Frontal cortex (tissue), 4 donors: ENCODE measurements around the gene TENM4. TPM values are rescaled to one million over a fixed set of nuclear protein-coding genes. Genes with fewer than 3 reads are reported as not detected.

Experiments
- DNase-seq, 2 donors: peaks; one replicate each; pipeline ENCODE4 v3.0.0; 2012; ENCODE audit warnings: low spot score in 2 of 2
- FAIRE-seq: peaks from 2 replicates; lab custom pipeline; 2012; peaks lifted over from hg19 to GRCh38; lab: Jason Lieb, UNC
- total RNA-seq: library from RNA; depleted of rRNA; stranded (reverse); fragments of >200 nt; gene quantifications from one replicate; pipeline ENCODE4 v1.2.3, GENCODE V29; 2014
- donor health status: control.
- donor health status: control.
- donor health status: control.

Gene TENM4
- total RNA-seq, 1 donor from 2014 or later, result 55.0 TPM

DNA sequence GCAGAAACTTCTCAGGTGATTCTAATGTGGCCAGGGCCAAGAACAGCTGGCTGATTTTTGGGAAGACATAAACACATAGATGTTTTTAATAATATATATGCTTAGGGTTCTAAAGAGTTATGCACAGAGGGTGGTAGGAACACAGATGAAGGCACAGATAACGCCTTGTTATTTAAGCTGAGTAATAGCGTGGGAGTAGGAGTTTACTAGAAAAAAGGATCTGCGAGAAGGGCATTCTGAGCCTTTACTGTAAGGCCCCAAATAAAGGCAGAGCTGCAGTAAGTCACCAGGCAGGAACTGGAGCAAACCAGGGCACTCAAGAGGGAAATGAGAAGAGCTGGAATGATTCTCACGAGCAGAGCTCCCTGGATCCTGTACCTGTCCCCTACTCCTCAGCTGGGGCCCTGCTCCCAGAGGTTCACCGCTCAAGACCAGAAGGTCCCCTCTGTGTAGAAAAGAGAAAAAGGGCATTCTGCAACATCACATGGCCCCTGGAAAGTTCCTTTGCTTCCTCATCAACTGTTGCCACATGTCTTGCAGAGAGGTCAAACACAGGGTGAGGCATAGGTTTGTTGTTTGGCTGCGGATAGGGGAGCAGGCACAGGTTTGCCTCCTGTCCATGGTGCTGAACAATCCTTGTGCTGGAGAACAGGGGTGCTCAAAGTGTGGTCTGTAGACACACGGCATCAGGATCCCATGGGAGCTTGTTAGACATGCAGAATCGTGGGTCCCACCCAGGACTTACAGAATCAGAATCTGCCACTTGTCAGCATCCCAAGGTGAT is 125.7 kb downstream of the TENM4 start:
- FAIRE-seq (no peak), DNase-seq (no peak)

GRCh38 chr11:79313530-79313913 is 127.3 kb downstream of the TENM4 start:
- DNase-seq (peak in 1 of 2 donors; percentile 28), FAIRE-seq (no peak)

- DNase-seq, result no peak
- no peak for FAIRE-seq
Measured at GRCh38 chr11:79312617-79313529, 128.0 kb downstream of the TENM4 start.

DNA sequence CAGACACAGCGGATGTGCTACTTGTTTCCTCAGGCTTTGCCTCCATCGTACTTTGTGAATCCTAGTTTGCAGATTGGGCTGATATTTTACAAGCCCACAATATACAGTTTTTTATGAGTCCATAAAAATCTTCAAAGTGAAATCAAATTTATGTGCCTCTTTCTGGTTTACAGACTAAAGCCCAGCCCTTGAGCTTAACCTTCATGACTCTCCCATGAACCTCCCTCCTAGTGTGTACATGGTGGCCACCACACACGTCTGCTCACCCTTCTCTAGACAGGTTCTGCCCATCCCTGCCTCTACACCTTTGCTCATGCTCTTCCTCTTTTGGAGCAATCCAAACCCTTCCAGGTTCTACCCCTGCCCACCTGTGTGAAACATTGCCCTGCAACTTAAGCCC is 129.4 kb downstream of the TENM4 start:
- FAIRE-seq, result no peak

DNA sequence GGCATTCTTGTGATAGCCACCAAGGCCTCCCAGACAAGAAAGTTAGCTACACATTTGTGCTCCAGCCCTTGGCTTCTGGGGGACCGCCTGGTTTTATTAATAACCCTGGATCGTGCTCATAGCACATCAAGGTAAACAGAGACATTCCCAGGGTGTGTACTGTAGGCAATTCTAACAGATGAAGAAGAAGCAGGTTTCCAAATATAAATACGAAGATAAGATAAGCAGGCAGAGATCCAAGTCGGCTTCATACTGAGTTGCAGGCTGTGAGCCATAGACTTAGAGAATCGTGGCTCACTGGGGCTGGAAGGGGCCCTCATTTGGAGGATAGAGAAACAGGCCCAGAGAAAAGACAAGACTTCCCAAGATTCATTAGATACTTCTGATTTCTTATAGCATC is 131.4 kb downstream of the TENM4 start:
- no peak for FAIRE-seq
- DNase-seq, result no peak

More for the DNA sequence above, 129.4 kb downstream of the TENM4 start:
- no peak for DNase-seq

DNA sequence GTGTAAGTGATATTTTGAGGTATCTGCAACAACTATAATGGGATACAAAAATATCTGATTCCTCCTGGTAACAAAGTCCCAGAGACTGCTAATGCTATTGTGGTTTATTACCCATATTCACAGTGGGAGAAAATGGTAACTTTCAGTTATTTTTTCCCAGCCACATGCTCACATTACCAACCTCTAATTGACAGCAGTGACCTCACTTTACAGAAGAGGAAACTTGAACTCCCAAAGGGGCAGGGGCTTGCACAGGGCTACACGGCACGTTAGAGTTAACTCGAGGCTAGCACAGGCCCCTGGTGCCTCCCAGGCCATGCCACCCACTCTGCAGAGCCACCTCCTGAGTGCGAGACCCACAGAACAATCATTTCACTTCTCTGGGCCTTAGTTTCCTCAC is 132.4 kb downstream of the TENM4 start:
- no peak for FAIRE-seq

GRCh38 chr11:79304599-79305212 is 136.1 kb downstream of the TENM4 start:
- DNase-seq, result no peak
- no peak for FAIRE-seq

More for the DNA sequence above, 132.4 kb downstream of the TENM4 start:
- no peak for DNase-seq

DNA sequence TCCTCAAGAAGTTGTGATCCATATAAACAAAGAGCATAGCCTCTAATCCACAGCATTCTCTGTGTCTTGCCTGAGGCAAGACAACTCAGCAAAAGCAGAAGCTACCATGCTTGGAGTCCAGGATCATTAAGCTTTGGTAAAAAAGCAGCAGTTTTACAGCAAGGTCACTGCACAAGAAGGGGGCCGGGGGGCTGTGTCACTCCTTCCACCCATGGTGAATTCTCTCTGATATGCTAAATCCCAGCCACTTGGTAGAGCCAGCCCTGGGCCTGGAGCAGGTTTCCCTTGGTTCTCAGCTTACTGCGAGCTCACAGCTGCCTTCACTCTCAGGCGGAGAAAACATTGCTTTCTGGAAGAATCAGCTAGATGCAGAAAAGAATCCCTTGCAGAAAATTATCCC is 144.7 kb downstream of the TENM4 start:
- FAIRE-seq, result no peak

GRCh38 chr11:79294845-79295731 is 145.7 kb downstream of the TENM4 start:
- DNase-seq (no peak), FAIRE-seq (no peak)

More for the DNA sequence above, 144.7 kb downstream of the TENM4 start:
- DNase-seq, result no peak

- FAIRE-seq, result no peak
Measured at GRCh38 chr11:79291948-79292347, 148.9 kb downstream of the TENM4 start.

GRCh38 chr11:79290761-79291160 is 150.1 kb downstream of the TENM4 start:
- FAIRE-seq (no peak), DNase-seq (no peak)

More at GRCh38 chr11:79291948-79292347, 148.9 kb downstream of the TENM4 start:
- no peak for DNase-seq

- DNase-seq, result no peak
Measured at GRCh38 chr11:79287952-79288351, 152.9 kb downstream of the TENM4 start.

GRCh38 chr11:79285756-79286155 is 155.1 kb downstream of the TENM4 start:
- DNase-seq (no peak), FAIRE-seq (no peak)

More at GRCh38 chr11:79287952-79288351, 152.9 kb downstream of the TENM4 start:
- no peak for FAIRE-seq

GRCh38 chr11:79276736-79277325 is 164.0 kb downstream of the TENM4 start:
- DNase-seq, result no peak
- no peak for FAIRE-seq

- no peak for FAIRE-seq
- DNase-seq, result no peak
Measured at GRCh38 chr11:79274636-79275331, 166.0 kb downstream of the TENM4 start.

GRCh38 chr11:79273781-79274180 is 167.0 kb downstream of the TENM4 start:
- DNase-seq, result no peak
- no peak for FAIRE-seq

GRCh38 chr11:79269611-79270307 is 171.1 kb downstream of the TENM4 start:
- FAIRE-seq (no peak), DNase-seq (no peak)

- DNase-seq (no peak), FAIRE-seq (no peak)
Measured at GRCh38 chr11:79266396-79266795, 174.4 kb downstream of the TENM4 start.
